GDM1 (cell line): Measurements from ENCODE around the gene HLA-DQB2.
"Not testable (repeated sequence)": the region's sequence is repeated elsewhere in the genome, so short reads cannot be mapped to it uniquely, and the experiment has no call there.

Experiments used
- DNase-seq: peaks from one replicate; lab custom pipeline; 2025; lab: John Stamatoyannopoulos, UW

Gene HLA-DQB2

DNA sequence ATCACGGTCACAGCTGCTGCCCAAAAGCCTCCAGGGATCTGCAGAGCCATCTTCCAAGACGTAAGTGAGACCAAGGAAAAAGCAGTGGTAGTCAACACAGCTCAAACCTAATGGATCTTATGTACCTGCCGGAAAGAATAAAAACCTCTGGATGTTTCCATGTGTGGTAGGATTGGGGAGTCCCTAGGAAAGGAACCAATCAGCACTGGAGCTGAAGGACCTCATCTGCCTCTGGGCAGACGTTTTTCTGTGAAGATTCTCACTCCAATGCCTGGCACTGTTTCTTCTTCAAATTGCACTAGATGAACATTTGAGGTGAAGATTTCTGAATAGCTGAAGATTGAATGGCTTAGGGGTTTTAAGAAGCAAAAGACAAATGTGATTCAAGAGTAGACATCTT is at the start of gene HLA-DQB2:
HLA-DQB2 (minus strand) TSS at position 112 of the 400 bp plus-strand sequence; CDS start at position 50, 62 bp downstream.
- no peak for DNase-seq

DNA sequence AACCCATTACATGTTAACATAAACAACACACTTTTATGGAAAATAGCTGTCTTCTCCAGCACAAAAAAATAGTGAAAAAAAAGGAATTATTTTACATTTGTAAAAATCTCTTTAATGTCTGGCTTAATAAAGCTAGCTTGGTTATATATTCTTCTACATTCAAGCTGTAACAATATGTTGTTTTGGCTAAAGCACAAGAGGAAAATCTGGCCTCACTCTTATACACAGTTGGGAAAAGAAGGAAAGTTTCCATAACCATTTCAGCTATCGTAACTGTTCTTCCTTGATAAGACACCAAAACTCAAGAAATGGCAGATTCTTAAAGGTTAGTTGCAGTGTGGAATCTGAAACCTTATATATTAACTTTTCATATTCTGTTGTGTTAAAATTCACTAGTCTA is 45.8 kb upstream of the HLA-DQB2 start:
- no peak for DNase-seq

DNA sequence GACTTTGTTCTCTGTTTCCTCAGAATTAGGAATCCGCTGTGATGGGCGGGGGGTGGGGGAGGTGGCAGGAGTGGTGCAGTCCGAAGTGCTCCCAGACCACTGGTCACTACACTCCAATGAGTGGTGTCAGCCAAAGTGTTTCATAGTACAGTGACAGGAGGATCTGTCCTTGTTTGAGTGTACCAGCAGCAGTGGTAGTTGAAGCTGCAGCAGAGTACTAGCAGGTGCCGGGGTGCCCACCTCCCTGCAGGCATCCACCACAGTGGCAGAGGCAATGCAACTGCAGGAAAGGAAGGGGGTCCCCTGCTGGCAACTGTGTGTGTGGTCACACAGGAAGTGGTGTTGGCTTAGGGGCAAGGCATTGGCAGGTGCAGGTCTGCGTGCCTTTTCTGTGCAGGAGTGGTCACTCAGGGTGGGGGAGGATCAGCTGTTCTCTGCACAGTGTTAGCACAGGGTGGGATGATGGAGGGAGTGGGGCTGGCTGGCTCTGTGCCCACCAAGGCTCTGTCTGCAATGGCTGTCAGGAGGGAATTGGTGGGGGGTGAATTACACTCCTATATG is 43.8 kb upstream of the HLA-DQB2 start:
- DNase-seq: no peak

DNA sequence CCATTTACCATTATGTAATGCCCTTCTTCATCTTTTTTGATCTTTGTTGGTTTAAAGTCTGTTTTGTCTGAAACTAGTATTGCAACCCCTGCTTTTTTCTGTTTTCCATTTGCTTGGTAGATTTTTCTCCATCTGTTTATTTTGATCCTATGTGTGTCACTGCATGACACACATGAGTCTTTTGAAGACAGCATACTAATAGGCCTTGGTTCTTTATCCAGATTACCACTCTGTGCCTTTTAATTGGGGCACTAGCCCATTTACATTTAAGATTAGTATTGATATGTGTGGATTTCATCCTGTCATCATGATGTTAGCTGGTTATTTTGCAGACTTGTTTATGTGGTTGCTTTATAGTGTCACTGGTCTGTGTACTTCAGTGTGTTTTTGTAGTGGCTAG is 42.1 kb upstream of the HLA-DQB2 start:
- DNase-seq: not testable (repeated sequence)

DNA sequence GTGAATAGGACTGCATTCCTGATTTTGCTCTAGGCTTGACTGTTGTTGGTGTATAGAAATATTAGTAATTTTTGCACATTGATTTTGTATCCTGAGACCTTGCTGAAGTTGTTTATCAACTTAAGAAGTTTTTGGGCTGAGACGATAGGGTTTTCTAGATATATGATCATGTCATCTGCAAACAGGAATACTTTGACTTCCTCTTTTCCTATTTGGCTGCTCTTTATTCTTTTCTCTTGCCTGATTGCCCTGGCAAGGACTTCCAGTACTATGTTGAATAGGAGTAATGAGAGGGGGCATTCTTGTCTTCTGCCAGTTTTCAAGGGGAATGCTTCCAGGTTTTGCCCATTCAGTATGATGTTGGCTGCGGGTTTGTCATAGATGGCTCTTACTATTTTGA is 40.1 kb upstream of the HLA-DQB2 start:
- no peak for DNase-seq

DNA sequence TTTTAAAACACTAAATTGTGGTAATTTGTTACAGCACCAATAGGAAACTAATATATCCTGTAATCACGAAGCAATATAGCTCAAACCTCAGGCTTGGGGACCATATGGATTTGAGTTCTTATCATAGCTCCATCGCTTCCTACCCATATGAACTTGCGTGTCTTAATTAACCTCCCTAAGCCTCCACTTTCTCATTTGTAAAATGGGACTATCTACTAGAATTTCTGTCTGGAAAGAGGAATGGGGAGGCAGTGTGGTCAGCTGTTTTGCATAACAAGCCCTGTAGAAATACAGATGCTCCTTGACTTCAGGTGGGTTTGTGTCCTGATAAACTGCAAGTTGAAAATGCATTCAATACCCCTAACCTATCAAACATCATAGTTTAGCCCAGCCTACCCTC is 36.4 kb upstream of the HLA-DQB2 start:
- DNase-seq: no peak

DNA sequence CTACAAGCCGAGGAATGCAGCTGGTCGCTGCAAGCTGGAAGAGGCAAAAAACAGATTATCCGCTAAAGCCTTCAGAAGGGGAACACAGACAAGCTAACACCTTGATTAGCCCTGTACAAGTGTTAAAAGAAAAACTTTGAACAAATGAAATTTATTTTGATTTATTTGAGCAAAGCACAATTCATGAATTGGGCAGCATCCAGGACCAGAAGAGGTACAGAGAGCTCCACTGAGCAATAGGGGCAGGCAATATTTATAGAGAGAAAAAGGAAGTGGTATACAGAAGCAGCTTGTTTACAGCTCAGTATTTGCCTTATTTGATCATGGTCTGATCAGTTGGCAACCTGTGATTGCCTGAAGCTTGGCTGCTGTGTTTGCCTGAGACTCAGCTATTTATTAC is 35.8 kb upstream of the HLA-DQB2 start:
- DNase-seq: no peak

DNA sequence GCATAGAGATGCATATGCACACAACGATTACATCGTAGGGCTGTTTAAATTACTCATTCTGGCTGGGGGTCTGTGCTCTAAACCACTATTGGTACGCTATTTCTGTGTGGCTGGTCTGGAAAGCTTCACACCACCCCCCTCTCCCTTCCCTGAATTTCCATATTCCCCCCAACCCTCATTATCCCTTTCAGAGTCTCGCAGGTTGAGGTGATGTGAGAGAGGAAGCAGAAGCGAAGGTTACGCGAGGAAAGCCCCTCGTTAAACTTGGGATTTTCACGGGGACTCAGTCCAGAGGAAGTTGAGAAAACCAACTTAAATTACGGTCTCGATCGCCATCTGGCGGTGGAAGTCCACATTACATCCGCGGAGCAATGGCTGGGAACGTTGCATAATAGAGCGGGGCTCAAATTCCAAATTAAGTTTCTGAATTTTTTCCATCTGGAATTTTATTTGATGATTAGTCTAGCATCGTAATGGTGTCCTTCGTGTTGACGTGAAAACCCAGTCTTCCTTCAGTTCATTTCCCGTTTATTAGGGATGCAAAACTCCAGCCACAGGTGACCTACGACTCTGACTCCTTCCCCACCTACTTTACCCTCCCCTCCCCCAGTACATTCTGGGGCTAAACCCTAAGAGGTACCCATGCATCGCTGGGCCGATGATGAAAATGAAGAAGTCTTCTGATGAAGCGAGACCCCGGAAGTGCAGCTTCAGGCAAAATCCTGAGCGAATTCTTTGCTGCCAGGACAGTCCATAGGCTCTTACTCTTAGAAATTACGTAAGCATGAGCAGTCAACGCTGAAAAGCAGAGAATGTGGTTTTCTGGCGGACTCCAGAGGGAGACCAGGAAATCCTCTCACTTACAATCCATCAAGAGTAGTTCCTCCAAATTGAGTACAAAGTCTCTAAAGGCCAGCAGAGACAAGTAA is 33.8 kb upstream of the HLA-DQB2 start:
- DNase-seq: peak; percentile 86

DNA sequence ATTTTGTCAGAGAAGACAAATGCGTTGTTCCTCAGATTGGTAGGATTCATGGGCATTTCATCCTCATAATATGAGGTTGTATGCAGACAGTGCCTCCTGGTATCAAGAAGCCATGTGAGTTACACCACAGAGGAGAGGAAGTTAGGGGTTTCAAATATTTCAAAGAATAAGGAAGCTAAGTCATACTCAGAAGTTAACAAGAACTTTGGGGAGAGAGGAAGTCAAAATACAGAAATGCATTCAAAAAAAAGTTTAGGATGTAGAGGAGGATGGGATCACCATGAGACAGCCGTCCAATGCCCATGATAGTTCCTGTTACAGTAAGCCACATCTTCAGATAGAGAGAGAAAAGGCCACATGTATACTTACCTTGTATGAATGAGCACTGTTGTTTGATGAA is 31.2 kb upstream of the HLA-DQB2 start:
- peak; percentile 53 for DNase-seq

DNA sequence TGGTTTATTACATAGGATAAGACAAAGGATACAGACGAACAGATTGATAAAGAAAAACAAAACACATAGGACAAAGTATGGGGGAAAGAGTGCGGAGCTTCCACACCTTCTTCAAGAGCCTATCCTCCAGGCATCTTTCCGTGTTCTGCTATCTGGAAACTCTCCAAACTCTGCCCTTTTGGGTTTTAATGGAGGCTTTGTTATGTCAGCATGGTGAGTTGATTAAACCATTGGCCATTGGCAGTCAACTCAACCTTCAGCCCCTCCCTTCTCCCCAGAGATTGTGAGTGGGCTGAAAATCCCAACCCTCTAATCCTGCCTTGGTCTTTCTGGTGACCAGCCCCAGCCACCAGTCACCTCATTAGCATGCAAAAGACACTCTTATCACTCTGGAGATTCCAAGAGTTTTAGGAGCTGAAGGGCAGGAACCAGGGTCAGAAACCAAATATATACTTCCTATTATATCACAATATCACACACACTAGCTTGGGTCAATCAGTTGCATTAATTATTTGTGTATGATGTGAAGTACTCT is 29.6 kb upstream of the HLA-DQB2 start:
- no peak for DNase-seq

DNA sequence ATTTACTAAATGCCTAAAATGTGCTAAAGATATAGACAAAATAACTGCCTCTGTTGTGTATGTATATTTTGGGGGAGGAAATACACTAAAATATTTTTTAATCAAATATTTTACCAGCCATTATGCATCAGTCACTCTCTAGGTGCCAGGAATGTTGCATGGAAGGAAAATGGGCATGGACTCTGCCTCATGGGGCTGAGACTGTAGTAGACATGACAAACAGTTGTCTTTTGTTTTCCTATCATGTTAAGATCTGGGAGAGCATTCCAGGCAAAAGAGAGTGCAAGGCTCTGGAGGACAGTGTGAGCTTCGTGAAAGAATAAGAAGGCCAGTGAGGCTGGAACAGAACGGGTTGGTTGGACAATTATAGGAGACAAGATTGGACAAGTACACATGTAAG is 27.0 kb upstream of the HLA-DQB2 start:
- DNase-seq: no peak

DNA sequence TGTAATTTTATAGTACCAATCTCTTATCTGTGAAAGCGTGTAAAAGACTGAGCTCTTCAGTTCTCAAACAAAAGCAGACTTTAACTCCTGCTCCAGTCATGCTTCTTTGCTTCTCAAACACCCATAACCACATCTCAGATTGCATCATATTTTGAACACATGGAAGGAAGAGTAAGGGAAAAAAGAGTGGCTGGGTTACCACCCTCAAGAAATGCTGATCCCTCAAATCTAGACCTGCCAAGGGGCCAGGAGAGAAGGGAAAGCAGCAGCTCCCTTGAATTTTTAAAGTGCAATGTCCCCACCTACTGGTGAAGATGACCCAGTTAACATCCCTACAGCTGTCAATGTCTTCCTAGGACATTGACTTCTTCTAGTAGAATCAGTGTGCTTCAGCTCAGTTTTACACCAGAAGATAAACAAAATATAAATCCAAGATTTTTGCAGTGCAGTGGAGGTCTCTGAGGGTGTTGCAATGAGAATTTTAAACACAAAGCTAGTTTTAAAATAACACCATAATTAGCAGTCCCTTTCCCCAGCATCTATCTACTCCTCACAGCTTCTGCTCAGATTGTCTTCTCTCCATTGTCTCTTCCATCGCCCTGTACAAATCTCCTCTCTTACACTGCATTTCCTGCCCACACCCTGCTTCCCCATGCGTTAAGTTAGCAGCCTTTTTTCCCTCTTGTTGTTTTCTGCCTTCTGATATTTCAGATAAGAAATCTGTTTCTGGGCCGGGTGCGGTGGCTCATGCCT is 22.6 kb upstream of the HLA-DQB2 start:
- peak; percentile 58 for DNase-seq

DNA sequence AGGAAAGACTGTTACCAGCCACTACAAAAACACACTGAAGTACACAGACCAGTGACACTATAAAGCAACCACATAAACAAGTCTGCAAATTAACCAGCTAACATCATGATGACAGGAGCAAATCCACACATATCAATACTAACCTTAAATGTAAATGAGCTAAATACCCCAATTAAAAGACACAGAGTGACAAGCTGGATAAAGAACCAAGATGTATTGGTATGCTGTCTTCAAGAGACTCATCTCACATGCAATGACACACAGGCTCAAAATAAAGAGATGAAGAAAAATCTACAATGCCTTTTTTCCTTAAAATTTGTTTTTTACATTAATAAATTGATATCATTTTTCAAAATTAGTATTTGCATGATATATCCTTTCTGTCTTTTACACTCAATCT is 19.6 kb upstream of the HLA-DQB2 start:
- DNase-seq: not testable (repeated sequence)

DNA sequence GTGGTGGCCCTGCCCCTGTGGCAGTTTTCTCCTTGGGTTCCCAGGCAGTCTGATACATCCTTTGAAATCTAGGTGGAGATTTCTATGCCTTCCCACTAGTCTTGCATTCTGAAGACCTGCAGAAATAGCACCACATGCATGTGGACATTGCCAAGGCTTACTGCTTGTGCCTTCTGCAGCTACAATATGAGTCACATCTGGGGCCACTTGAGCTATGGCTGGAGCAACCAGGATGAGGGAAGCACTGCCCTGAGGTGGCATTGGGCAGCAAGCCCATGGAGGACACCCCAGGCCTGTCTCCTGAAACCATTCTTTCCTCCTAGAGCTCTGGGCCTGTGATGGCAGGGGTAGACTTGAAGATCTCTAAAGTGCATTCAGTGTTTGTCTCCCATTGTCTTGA is 15.7 kb upstream of the HLA-DQB2 start:
- DNase-seq: no peak

DNA sequence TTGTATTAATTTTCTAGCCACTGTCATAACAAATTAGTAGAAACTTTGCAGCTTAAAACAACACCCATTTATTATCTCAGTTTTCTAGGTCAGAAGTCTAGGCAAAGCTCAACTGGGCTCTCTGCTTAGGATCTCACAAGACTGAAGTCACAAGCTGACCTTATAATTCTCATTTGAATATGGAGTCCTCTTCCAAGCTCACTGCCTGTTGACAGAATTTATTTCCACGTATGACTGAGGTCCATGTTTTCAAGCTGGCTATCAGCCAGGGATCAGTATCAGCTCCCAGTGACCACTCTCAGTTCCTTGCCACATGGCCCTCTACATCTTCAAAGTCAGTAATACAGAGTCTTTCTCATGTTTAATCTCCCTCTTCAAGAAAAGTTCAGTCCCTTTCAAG is 11.7 kb upstream of the HLA-DQB2 start:
- DNase-seq: no peak

DNA sequence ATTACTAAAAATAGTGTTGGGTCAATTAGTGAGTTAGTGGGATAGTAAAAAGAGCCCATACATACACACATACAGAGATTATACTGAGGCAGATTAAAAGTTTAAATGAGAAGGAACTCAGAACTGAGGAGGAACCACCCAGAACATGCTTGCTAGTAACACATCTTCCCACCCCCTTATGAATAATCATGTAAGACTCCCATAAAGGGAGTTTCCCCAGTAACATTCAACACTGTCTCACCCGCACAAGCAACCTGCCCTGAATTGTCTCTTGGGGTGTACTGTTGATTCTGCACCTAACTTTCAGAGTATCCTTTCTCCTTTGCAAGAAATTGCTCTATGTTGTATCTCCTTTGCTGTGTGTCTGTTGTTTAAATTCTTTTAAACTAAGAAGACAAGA is 11.1 kb upstream of the HLA-DQB2 start:
- DNase-seq: no peak

DNA sequence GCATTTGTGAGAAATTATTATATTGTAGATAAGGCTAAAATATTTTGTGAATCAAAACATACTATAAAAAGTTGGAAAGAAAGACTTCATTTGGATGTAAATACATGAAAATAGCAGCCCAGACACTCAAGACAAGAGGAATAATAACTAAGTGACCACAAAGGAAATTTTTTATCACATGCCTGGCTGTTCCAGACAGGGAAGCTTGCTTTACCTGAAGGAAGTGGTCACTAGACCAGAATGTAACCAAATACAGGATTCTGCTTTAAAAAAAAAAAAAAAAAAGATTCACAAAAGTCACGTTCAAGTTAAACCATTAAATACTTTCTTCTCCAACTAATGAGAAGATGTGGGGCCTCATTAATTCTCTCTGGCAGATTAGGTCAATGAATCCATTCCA is 9.3 kb upstream of the HLA-DQB2 start:
- no peak for DNase-seq

DNA sequence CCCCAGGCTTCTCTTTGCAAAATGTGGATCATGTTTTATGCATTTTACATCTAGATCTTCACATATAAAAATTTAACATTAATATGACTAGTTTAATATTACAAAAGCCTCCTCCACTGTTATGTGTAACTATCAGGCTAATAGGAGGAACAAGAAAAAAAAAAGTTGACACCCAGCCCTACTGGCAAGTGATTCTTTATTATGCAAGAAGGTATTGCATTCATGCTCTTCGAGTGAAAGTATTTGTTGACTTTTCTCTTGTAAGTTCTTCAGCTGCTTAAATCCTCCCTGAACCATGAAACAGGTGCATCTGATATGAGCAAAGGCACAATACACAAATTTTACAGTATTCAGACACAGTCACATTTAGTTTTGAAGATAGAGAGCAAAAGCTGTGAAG is 716 bp upstream of the HLA-DQB2 start:
- DNase-seq: no peak

DNA sequence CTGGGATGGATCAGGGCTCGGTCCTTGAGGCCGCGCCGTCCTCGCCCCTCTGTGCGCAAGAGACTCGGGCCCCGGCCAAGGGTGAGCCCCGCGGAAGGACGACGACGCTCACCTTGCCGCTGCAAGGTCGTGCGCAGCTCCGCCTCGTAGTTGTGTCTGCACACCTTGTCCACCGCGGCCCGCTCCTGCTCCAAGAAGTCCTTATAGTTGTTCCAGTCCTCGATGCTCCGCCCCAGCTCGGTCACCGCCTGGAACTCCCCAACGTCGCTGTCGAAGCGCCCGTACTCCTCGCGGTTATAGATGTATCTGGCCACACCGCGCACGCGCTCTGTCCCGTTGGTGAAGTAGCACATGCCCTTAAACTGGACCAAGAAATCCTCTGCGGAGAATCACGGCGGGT is 1.8 kb downstream of the HLA-DQB2 start:
- DNase-seq: no peak

DNA sequence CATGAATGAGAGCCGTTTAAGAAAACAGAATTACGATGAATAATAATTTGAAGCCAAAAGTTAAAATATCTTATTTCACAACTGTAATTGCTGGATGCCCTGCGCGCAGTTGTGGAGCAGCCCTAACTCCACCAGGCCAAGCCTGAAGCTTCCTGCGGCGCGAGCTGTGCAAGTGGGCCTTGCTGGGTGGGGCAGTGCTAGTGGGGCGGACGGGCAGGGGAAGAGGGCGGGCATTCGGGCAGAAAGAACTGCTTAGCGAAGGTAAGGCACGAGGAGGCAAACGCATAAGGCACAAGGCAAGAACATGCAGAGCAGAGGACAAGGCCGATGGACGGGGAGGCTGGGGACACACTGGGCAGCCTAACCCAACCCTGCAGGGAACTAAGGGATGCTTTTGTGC is 2.3 kb downstream of the HLA-DQB2 start:
- no peak for DNase-seq

DNA sequence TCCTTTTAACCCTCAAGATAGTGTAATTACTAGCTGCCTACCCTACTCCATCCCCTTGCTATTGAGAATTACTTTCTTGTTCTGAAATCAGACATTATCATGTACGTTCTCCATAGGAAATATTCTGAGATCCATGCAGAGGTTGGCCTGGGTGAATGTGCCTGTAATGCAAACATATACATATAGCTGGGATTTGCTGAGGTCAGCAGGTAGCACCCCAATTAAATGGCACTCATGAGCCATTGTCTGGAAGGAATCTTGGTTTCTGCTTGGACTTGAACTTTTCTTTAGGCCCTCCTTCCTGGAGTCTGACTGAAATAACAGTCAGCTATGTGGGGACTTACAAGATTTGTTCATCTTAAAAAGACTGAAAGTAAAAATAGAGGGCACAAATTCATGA is 3.7 kb downstream of the HLA-DQB2 start:
- DNase-seq: no peak

DNA sequence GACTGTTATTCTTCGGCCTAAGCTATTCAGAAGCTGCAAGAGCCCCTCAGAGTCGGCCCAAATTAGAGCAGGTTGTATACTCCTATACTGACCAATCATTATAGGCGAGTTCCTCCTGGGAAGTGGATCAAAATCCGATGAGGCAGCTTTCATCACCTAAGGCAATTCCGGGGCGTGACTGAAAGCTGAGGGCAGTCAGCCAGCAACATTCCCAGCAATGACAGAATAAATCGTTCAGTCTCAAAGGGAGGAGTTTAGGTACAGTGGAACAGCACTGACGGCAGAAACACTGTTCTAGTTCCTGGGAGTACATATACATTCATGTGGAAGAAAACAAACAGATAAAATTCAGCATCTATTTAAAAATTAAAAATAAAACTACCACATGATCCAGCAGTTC is 10.8 kb downstream of the HLA-DQB2 start:
- no peak for DNase-seq

DNA sequence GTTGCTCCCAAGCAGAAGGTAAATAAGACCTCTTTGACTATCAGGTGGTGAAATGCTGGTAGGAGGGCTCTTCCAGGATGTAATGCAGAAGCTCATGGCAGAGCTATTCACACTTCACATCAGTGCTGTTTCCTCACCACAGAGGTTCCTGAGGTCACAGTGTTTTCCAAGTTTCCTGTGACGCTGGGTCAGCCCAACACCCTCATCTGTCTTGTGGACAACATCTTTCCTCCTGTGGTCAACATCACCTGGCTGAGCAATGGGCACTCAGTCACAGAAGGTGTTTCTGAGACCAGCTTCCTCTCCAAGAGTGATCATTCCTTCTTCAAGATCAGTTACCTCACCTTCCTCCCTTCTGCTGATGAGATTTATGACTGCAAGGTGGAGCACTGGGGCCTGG is 17.7 kb downstream of the HLA-DQB2 start:
- DNase-seq: not testable (repeated sequence)
